Endothelial cell (in vitro differentiated cells): ENCODE measurements around the gene RNU4-1. TPM values are rescaled to one million over a fixed set of nuclear protein-coding genes. Genes with fewer than 3 reads are reported as not detected.

Experiments used
- DNase-seq: peaks from one replicate; pipeline ENCODE4 v3.0.0; 2021; ENCODE audit warnings: low spot score
- H3K27ac Mint-ChIP-seq: one replicate; pipeline ENCODE4 v1.8.0; 2021; ENCODE audit warnings: mixed read lengths, inconsistent platforms; ENCODE audit not compliant: unreplicated experiment
- H3K27me3 Mint-ChIP-seq: one replicate; pipeline ENCODE4 v1.8.0; 2021; ENCODE audit warnings: mild to moderate bottlenecking, moderate library complexity, mixed read lengths, inconsistent platforms; ENCODE audit not compliant: unreplicated experiment
- H3K36me3 Mint-ChIP-seq: one replicate; pipeline ENCODE4 v1.8.0; 2021; ENCODE audit warnings: mild to moderate bottlenecking, low read depth, mixed read lengths, inconsistent platforms; ENCODE audit not compliant: unreplicated experiment
- H3K4me1 Mint-ChIP-seq: one replicate; pipeline ENCODE4 v1.8.0; 2021; ENCODE audit warnings: mild to moderate bottlenecking, mixed read lengths, inconsistent platforms; ENCODE audit not compliant: unreplicated experiment
- H3K4me3 Mint-ChIP-seq: one replicate; pipeline ENCODE4 v1.8.0; 2021; ENCODE audit warnings: mild to moderate bottlenecking, mixed read lengths, inconsistent platforms; ENCODE audit not compliant: unreplicated experiment
- H3K9me3 Mint-ChIP-seq: one replicate; pipeline ENCODE4 v1.8.0; 2021; ENCODE audit warnings: mixed read lengths, inconsistent platforms; ENCODE audit not compliant: unreplicated experiment
- CTCF ChIP-seq: fragments of 200-600 bp; sonication (generic); IDR thresholded peaks from one replicate; pipeline ENCODE4 v1.5.0; 2021; ENCODE audit warnings: antibody characterized with exemption; ENCODE audit not compliant: unreplicated experiment
- total RNA-seq: library from RNA; stranded (reverse); fragmentation: NEBNext Ultra II Directional; extraction: Animal tissue kit (Norgen Biotek cat#: 25700); gene quantifications from one replicate; pipeline ENCODE4 v1.2.1, GENCODE V29; 2021; ENCODE audit not compliant: unreplicated experiment

Gene RNU4-1
- total RNA-seq, 1 donor from 2014 or later, result 6,066 TPM

GRCh38 chr12:120290609-120291305 lies 2.3 kb downstream of the RNU4-1 start:
- Mint-ChIP-seq H3K27ac (no peak overlapping the region), H3K27me3 (peaks cover 8% of the 10 kb centered on the region), H3K36me3 (no peaks in the 10 kb centered on the region), H3K9me3 (no peaks in the 10 kb centered on the region), H3K4me3 (no peak overlapping the region), H3K4me1 (no peaks in the 10 kb centered on the region)
- TF ChIP-seq CTCF, result no peak
- peak; percentile 43 for DNase-seq

- no peaks in the 10 kb centered on the region for H3K36me3 Mint-ChIP-seq
- no peaks in the 10 kb centered on the region for H3K9me3 Mint-ChIP-seq
- no peak for DNase-seq
- no peak overlapping the region for H3K27ac Mint-ChIP-seq
- no peak for TF ChIP-seq CTCF
- H3K4me1 Mint-ChIP-seq, result no peaks in the 10 kb centered on the region
- no peak overlapping the region for H3K4me3 Mint-ChIP-seq
- peaks cover 6% of the 10 kb centered on the region for H3K27me3 Mint-ChIP-seq
These were observed 5.5 kb downstream of the RNU4-1 start for GRCh38 chr12:120287491-120287890.

- no peaks in the 10 kb centered on the region for H3K36me3 Mint-ChIP-seq
- H3K27me3 Mint-ChIP-seq, result peaks cover 7% of the 10 kb centered on the region
- H3K9me3 Mint-ChIP-seq, result no peaks in the 10 kb centered on the region
- TF ChIP-seq CTCF, result no peak
- no peak for DNase-seq
- no peaks in the 10 kb centered on the region for H3K4me1 Mint-ChIP-seq
- no peak overlapping the region for H3K4me3 Mint-ChIP-seq
- no peak overlapping the region for H3K27ac Mint-ChIP-seq
These were observed 6.1 kb downstream of the RNU4-1 start for GRCh38 chr12:120286768-120287490.

GRCh38 chr12:120284381-120284780 lies 8.7 kb downstream of the RNU4-1 start:
- Mint-ChIP-seq H3K27me3 (peaks cover 6% of the 10 kb centered on the region), H3K9me3 (no peaks in the 10 kb centered on the region), H3K36me3 (no peaks in the 10 kb centered on the region), H3K4me3 (no peak overlapping the region), H3K4me1 (no peaks in the 10 kb centered on the region), H3K27ac (no peak overlapping the region)
- no peak for TF ChIP-seq CTCF
- DNase-seq, result no peak

GRCh38 chr12:120283318-120283717 lies 9.7 kb downstream of the RNU4-1 start:
- no peaks in the 10 kb centered on the region for H3K4me1 Mint-ChIP-seq
- H3K4me3 Mint-ChIP-seq, result no peak overlapping the region
- H3K9me3 Mint-ChIP-seq, result no peaks in the 10 kb centered on the region
- H3K36me3 Mint-ChIP-seq, result no peaks in the 10 kb centered on the region
- no peak overlapping the region for H3K27ac Mint-ChIP-seq
- TF ChIP-seq CTCF, result no peak
- no peak for DNase-seq
- H3K27me3 Mint-ChIP-seq, result peaks cover 10% of the 10 kb centered on the region
